A549 (cell line): Measurements from ENCODE around the gene KRT8. TPM values are rescaled to one million over a fixed set of nuclear protein-coding genes. Genes with fewer than 3 reads are reported as not detected.
A peak's percentile ranks its signal among the peaks of the same experiment; 100 is the strongest.
"Not testable (repeated sequence)": the region's sequence is repeated elsewhere in the genome, so short reads cannot be mapped to it uniquely, and the experiment has no call there.

Experiments used
- ATAC-seq, 2 experiments: fragments of 200-7000 bp in 1 of 2; fragments of >200 bp in 1 of 2; cut with Nextera tagmentation in 1 of 2; cut with Tn5 transposase in 1 of 2; 3 replicates each; pipeline versions ENCODE4 v1.8.0 to v1.9.1; 2018 to 2020; ENCODE audit warnings: mild to moderate bottlenecking in 1 of 2, moderate library complexity in 1 of 2
- CTCF ChIA-PET: fragments of 300-600 bp; sonication (Branson Sonifier 250); formaldehyde crosslinking; extraction: SDS; loops from one replicate; lab custom pipeline; 2021; ENCODE audit warnings: antibody characterized with exemption, inconsistent platforms; lab: Yijun Ruan, JAX
- POLR2A ChIA-PET: fragments of 350-600 bp; formaldehyde crosslinking; extraction: SDS; loops from one replicate; lab custom pipeline; 2021; ENCODE audit warnings: antibody characterized with exemption, inconsistent platforms; lab: Yijun Ruan, JAX
- DNase-seq, 2 experiments: peaks; one replicate each; pipeline versions ENCODE4 v3.0.0 to v3.0.0-alpha.2; 2011 to 2016; ENCODE audit warnings: low read depth in 1 of 2, low spot score in 1 of 2
- FAIRE-seq: peaks from 2 replicates; lab custom pipeline; 2011; peaks lifted over from hg19 to GRCh38; lab: Jason Lieb, UNC
- H3K27ac ChIP-seq, 2 experiments: fragments of >200 bp; sonication (Bioruptor Twin); formaldehyde crosslinking; 3 replicates each; pipeline ENCODE4 v1.5.1; 2016 to 2017
- H3K4me1 ChIP-seq: fragments of >200 bp; sonication (Bioruptor Twin); formaldehyde crosslinking; 3 replicates; pipeline ENCODE4 v1.6.1; 2016
- H3K4me2 ChIP-seq: fragments of >200 bp; sonication (Bioruptor Twin); formaldehyde crosslinking; 3 replicates; pipeline ENCODE4 v1.6.1; 2016
- H3K4me3 ChIP-seq: fragments of >200 bp; sonication (Bioruptor Twin); formaldehyde crosslinking; 3 replicates; pipeline ENCODE4 v1.5.1; 2016
- H3K9me3 ChIP-seq: fragments of >200 bp; sonication (Bioruptor Twin); formaldehyde crosslinking; 3 replicates; pipeline ENCODE4 v1.6.1; 2016
- CBX8 ChIP-seq: fragments of 200-600 bp; sonication (generic); IDR thresholded peaks from 2 replicates; pipeline ENCODE4 v1.6.1; 2016
- CEBPB ChIP-seq, 2 experiments: fragments of >200 bp in 1 of 2; sonication (Bioruptor Twin) in 1 of 2; formaldehyde crosslinking in 1 of 2; IDR thresholded peaks; 2 replicates each; pipeline ENCODE4 v1.6.1; 2012 to 2016
- CHD4 ChIP-seq: fragments of 200-600 bp; sonication (generic); IDR thresholded peaks from 2 replicates; pipeline ENCODE4 v1.6.1; 2016; ENCODE audit warnings: antibody characterized with exemption, mild to moderate bottlenecking, borderline replicate concordance
- EHF ChIP-seq: fragments of 250-450 bp; sonication (Bioruptor Pico); IDR thresholded peaks from 2 replicates; pipeline ENCODE4 v1.5.0; 2020; ENCODE audit warnings: mild to moderate bottlenecking
- EHMT2 ChIP-seq: fragments of 200-600 bp; sonication (generic); IDR thresholded peaks from 2 replicates; pipeline ENCODE4 v1.6.1; 2016; ENCODE audit warnings: antibody characterized with exemption, low read depth, mild to moderate bottlenecking, moderate library complexity
- FOSL2 ChIP-seq, 2 experiments: fragments of 450-650 bp in 1 of 2; fragments of >200 bp in 1 of 2; sonication (Bioruptor Twin) in 1 of 2; formaldehyde crosslinking; IDR thresholded peaks; 2 replicates each; pipeline versions ENCODE4 v1.5.0 to v1.6.1; 2016 to 2020; ENCODE audit warnings: mild to moderate bottlenecking in 1 of 2, moderate library complexity in 1 of 2
- HOXB5 ChIP-seq: fragments of 250-450 bp; sonication (Bioruptor Pico); IDR thresholded peaks from 2 replicates; pipeline ENCODE4 v1.5.0; 2020; ENCODE audit warnings: mild to moderate bottlenecking, moderate library complexity
- MAFK ChIP-seq: fragments of 450-650 bp; IDR thresholded peaks from 2 replicates; pipeline ENCODE4 v1.6.1; 2014; ENCODE audit not compliant: partially characterized antibody
- NFE2L2 ChIP-seq: fragments of 150-350 bp; conservative IDR thresholded peaks from 2 replicates; pipeline ENCODE4 v1.6.1; 2014; ENCODE audit warnings: low read length
- RARB ChIP-seq: fragments of 250-450 bp; sonication (Bioruptor Pico); IDR thresholded peaks from 2 replicates; pipeline ENCODE4 v1.8.0; 2021; ENCODE audit warnings: mild to moderate bottlenecking, moderate library complexity
- RFX5 ChIP-seq: fragments of 450-650 bp; IDR thresholded peaks from 2 replicates; pipeline ENCODE4 v1.7.1; 2014; ENCODE audit warnings: antibody characterized with exemption, mild to moderate bottlenecking, moderate library complexity
- SMC3 ChIP-seq: fragments of >200 bp; sonication (Bioruptor Twin); formaldehyde crosslinking; IDR thresholded peaks from 3 replicates; pipeline ENCODE4 v1.6.1; 2018; ENCODE audit warnings: inconsistent platforms
- TFCP2L1 ChIP-seq: fragments of 250-450 bp; sonication (Bioruptor Pico); IDR thresholded peaks from 2 replicates; pipeline ENCODE4 v1.5.0; 2021; ENCODE audit warnings: mild to moderate bottlenecking
- ZFP36 ChIP-seq: fragments of 450-650 bp; IDR thresholded peaks from 2 replicates; pipeline ENCODE4 v1.6.1; 2014; ENCODE audit warnings: borderline replicate concordance; ENCODE audit not compliant: partially characterized antibody
- ZNF302 ChIP-seq: fragments of 250-450 bp; sonication (Bioruptor Pico); IDR thresholded peaks from 2 replicates; pipeline ENCODE4 v1.9.0; 2021; ENCODE audit warnings: inconsistent platforms, mild to moderate bottlenecking, moderate library complexity
- WGBS: methylation state at CpG from one replicate; pipeline ENCODE4 v1.1.6; 2017; ENCODE audit errors: missing lambda C conversion rate; 5-methylcytosine and 5-hydroxymethylcytosine counted together
- polyA plus RNA-seq, 4 experiments: library from polyadenylated mRNA; depleted of rRNA in 3 of 4; stranded (reverse); fragments of >200 nt; fragmentation: RNase III in 1 of 4; extraction: RNeasy Plus Mini Kit Qiagen cat#74134 plus additional on column Dnase treatment in 1 of 4; gene quantifications; 2 replicates in 3 of 4; 3 replicates in 1 of 4; pipeline ENCODE4 v1.2.3, GENCODE V29; 2011 to 2017
- TF ChIP-seq, protein P1 (sequence below): fragments of >200 bp; sonication (Bioruptor Twin); formaldehyde crosslinking; IDR thresholded peaks from 3 replicates; pipeline ENCODE4 v1.5.1; 2016
- TF ChIP-seq, protein P2 (sequence below): fragments of >200 bp; sonication (Bioruptor Twin); formaldehyde crosslinking; IDR thresholded peaks from 2 replicates; pipeline ENCODE4 v1.6.1; 2016

The KRT8 gene
- polyA plus RNA-seq, 2 of the 4 experiments (the other 2 are of a cell fraction): 2,250 to 3,633 TPM

DNA sequence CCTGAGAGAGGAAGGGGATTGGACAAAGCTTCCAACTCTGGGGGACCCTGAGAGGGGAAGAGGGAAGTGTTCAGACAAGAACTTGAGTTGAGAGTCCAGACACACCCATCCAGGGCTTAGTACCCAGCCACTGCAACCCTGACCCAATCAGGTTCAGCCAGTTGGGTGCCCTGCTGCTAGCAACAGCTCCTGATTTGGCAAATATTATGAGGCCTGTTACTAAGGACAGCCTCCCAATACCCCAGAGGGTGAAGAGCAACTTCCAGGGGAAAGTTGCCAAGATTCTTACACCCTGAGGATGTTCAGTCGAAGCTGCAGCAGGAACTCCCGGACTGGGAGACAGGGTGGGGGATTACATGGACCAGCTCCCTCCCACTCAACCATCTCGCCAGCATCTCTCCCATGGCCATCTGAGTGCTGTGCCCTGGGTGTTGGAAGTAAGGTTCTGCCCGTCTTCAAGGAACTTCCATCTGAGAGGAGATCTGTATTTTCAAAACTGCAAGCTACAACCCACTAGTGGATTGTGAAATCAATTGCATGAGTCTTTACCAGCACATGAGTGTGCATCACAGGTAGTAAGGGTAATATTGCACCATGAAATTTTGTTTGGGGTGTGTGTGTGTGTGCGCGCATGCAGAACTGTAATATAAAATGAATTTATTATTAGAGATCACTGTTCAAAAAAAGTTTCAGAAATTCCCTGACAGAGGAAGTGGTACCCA is 44.6 kb downstream of the KRT8 start:
- DNase-seq (peak; percentile 52 to 89), ATAC-seq (peak; percentile 93 to 95), FAIRE-seq (no peak)
- Histone ChIP-seq H3K9me3 (no peaks in the 10 kb centered on the region), H3K4me3 (no peak overlapping the region), H3K4me1 (peaks cover 18% of the 10 kb centered on the region), H3K4me2 (peak overlapping the region; percentile 52), H3K27ac (peak overlapping the region; percentile 46 to 78; a peak in 5 of 6 replicates)
- ChIA-PET POLR2A (interaction anchor here (0.8 to 1.3 kb wide), 3 partner anchors 13 to 705 kb away, joined by 3 to 4 read pairs (median 4); partner anchors contain the start of gene EIF4B), CTCF (interaction anchor here (1.0 to 4.7 kb wide), 6 partner anchors 10 to 717 kb away, joined by 3 to 27 read pairs (median 6); no protein-coding TSS in a partner anchor)
- WGBS: 77% methylated on average over 5 of the region's 6 CpGs
- TF ChIP-seq MAFK (peak; percentile 10), RFX5 (peak; percentile 60; the same call in 1 of the 2 replicates), CEBPB (IDR thresholded peaks at IDR 0.05) (peak; percentile 53 to 62; a peak in 3 of 4 replicates), ZNF302 (CRISPR knock-in tag) (no peak), FOSL2 (IDR thresholded peaks at IDR 0.05) (no peak), FOSL2 (CRISPR knock-in tag; IDR thresholded peaks at IDR 0.05) (peak; percentile 42; the same call in 1 of the 2 replicates)

DNA sequence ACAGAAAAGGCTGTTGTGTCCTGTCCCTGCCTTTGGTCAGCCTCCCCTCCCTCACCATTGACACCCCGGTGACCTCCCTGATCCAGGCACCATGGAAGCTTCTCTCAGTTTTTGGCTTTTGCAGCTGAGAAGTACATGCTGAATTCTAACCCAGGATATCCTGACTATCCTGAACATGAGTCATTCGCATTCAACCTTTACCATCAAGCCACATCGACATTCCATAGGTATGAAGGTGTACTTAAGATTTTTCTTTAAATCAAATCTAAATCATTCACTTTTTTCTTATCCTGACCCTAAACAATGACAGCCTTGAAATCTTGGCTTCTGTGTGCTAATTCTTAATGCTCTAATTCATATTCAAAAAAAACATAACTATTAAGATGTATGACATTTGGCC is 47.4 kb downstream of the KRT8 start:
- TF ChIP-seq NFE2L2 (no peak), CHD4 (no peak), CBX8 (no peak), EHMT2 (no peak), EHF (CRISPR knock-in tag) (no peak), HOXB5 (CRISPR knock-in tag) (no peak), RARB (no peak), MAFK (no peak), TFCP2L1 (CRISPR knock-in tag) (no peak), ZNF302 (CRISPR knock-in tag) (no peak), SMC3 (no peak)
- TF ChIP-seq, protein P1, sequence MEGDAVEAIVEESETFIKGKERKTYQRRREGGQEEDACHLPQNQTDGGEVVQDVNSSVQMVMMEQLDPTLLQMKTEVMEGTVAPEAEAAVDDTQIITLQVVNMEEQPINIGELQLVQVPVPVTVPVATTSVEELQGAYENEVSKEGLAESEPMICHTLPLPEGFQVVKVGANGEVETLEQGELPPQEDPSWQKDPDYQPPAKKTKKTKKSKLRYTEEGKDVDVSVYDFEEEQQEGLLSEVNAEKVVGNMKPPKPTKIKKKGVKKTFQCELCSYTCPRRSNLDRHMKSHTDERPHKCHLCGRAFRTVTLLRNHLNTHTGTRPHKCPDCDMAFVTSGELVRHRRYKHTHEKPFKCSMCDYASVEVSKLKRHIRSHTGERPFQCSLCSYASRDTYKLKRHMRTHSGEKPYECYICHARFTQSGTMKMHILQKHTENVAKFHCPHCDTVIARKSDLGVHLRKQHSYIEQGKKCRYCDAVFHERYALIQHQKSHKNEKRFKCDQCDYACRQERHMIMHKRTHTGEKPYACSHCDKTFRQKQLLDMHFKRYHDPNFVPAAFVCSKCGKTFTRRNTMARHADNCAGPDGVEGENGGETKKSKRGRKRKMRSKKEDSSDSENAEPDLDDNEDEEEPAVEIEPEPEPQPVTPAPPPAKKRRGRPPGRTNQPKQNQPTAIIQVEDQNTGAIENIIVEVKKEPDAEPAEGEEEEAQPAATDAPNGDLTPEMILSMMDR: no peak
- TF ChIP-seq, protein P2, sequence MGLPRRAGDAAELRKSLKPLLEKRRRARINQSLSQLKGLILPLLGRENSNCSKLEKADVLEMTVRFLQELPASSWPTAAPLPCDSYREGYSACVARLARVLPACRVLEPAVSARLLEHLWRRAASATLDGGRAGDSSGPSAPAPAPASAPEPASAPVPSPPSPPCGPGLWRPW: no peak
- Histone ChIP-seq H3K9me3 (no peaks in the 10 kb centered on the region), H3K27ac (no peak overlapping the region), H3K4me2 (no peak overlapping the region), H3K4me1 (peaks cover 15% of the 10 kb centered on the region), H3K4me3 (no peak overlapping the region)
- FAIRE-seq (no peak), ATAC-seq (no peak), DNase-seq (no peak)
- ChIA-PET CTCF (interaction anchor here (0.6 to 1.0 kb wide), 2 partner anchors 11 to 123 kb away, joined by 3 to 4 read pairs; no protein-coding TSS in a partner anchor), POLR2A (no interaction called here)
- 77% methylated on average over 3 of the region's 3 CpGs for WGBS

DNA sequence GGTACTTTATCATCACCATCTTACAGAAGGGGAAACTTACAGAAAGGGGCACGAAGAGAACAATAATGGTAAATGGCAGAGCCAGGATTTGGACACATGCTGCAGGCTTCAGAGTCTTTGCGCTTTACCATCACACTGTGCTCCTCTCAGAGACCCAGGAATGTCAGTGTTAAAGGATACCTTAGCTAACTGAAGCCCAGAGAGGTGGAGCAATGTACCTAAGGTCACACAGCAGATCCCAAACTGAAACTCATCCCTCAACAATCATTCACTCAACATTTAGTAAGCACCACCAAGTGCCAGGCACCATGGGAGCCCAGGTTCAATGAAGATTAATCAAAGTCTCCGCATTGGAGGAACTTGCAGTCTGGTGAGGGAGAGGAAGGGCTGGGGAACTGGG is 48.1 kb downstream of the KRT8 start:
- 79% methylated on average over 3 of the region's 3 CpGs for WGBS
- H3K4me2 ChIP-seq: no peak overlapping the region
- peak; percentile 18 for FAIRE-seq

DNA sequence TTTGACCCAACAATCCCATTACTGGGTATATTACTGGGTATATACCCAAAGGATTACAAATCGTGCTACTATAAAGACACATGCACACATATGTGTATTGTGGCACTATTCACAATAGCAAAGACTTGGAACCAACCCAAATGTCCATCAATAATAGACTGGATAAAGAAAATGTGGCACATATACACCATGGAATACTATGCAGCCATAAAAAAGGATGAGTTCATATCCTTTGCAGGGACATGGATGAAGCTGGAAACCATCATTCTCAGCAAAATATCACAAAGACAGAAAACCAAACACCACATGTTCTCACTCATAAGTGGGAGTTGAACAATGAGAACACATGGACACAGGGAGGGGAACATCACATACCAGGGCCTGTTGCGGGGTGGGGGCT is 48.8 kb downstream of the KRT8 start:
- H3K9me3 ChIP-seq, H3K27ac ChIP-seq, H3K4me3 ChIP-seq, ATAC-seq, POLR2A ChIA-PET, H3K4me2 ChIP-seq, DNase-seq, FAIRE-seq: not testable (repeated sequence)
- CTCF ChIA-PET: interaction anchor here (0.7 to 2.0 kb wide), 4 partner anchors 10 to 274 kb away, joined by 3 to 12 read pairs (median 4); no protein-coding TSS in a partner anchor
- 84% methylated on average over 2 of the region's 2 CpGs for whole genome bisulfite sequencing
- peaks cover 15% of the 10 kb centered on the region for H3K4me1 ChIP-seq

More for the DNA sequence above, 48.1 kb downstream of the KRT8 start:
- CTCF ChIA-PET: interaction anchor here (0.7 to 2.0 kb wide), 5 partner anchors 9 to 275 kb away, joined by 3 to 12 read pairs (median 4); no protein-coding TSS in a partner anchor
- ATAC-seq (no peak), DNase-seq (no peak)
- no peak overlapping the region for H3K4me3 ChIP-seq
- TF ChIP-seq, protein P2: no peak
- peak; percentile 5 for TF ChIP-seq ZFP36
- peaks cover 15% of the 10 kb centered on the region for H3K4me1 ChIP-seq
- POLR2A ChIA-PET: no interaction called here
- no peak overlapping the region for H3K27ac ChIP-seq
- H3K9me3 ChIP-seq: no peaks in the 10 kb centered on the region
